ENCODE measurements around the gene GALNT6. TPM values are rescaled to one million over a fixed set of nuclear protein-coding genes. Genes with fewer than 3 reads are reported as not detected.

The GALNT6 gene
- polyA plus RNA-seq, 4 donors: 8.4 to 45.2 (median 22.5) TPM

DNA sequence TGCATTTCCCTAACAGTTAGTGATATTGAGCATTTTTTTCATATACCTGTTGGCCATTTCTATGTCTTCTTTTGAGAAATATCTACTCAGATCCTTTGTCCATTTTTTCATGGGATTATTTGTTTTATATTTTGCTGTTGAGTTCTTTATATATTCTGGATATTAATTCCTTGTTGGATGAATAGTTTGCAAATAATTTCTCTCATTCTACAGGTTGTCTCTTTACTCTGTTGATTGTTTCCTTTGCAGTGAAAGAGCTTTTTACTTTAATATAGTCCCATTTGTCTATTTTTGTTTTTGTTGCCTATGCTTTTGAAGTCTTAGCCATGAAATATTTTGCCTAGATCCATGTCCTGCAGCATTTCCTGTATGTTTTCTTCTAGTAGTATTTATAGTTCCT lies 21.9 kb upstream of the GALNT6 start:
- no peak overlapping the region for H3K27ac ChIP-seq (ENCODE audit: low read depth in 1 of 3, low read length in 2 of 3)
- no peaks in the 10 kb centered on the region for H3K36me3 ChIP-seq (ENCODE audit: control insufficient read depth in 3 of 3, insufficient read depth in 2 of 3, low read depth in 1 of 3, low read length in 3 of 3)
- DNase-seq (no peak), FAIRE-seq (peak; percentile 71)
- H3K9me3 ChIP-seq (ENCODE audit: control insufficient read depth in 2 of 2, insufficient read depth in 1 of 2, low read depth in 1 of 2, low read length in 1 of 2): no peaks in the 10 kb centered on the region
- no peak overlapping the region for H3K4me3 ChIP-seq (ENCODE audit: low read depth in 1 of 3, low read length in 3 of 3)
- H3K27me3 ChIP-seq (ENCODE audit: control insufficient read depth in 3 of 3, insufficient read depth in 3 of 3, low read length in 3 of 3): no peaks in the 10 kb centered on the region
- H3K4me1 ChIP-seq (ENCODE audit: control insufficient read depth in 3 of 3, insufficient read depth in 2 of 3, low read depth in 1 of 3, low read length in 2 of 3): peaks cover 0 to 7% (median 0%) of the 10 kb centered on the region in 3 donors

DNA sequence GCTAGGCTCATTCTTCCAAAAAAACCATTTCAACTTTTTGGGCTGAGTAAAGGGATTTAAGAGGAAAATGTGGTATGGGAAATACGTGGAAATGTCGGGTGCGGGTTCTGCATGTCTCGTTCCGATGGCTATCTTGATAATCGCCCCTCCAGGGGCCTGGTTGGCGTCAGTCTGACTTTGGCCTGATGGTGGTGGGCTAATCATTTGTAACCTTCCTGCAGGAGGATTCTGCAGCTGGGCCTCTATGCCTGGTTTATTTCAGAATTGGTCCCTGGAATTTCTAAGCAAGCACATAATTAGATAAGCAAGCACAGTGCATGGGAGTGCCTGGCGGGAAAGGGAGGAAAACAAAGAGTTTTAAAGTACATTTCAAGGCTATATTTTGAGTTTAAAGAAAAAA lies 18.6 kb upstream of the GALNT6 start:
- WGBS, 3 donors: 69 to 93% (median 88%) methylated on average over 8 of the region's 8 CpGs
- H3K9me3 ChIP-seq (ENCODE audit: control insufficient read depth in 2 of 2, insufficient read depth in 1 of 2, low read depth in 1 of 2, low read length in 1 of 2): no peaks in the 10 kb centered on the region
- H3K4me3 ChIP-seq (ENCODE audit: low read depth in 1 of 3, low read length in 3 of 3): no peak overlapping the region
- H3K36me3 ChIP-seq (ENCODE audit: control insufficient read depth in 3 of 3, insufficient read depth in 2 of 3, low read depth in 1 of 3, low read length in 3 of 3): no peaks in the 10 kb centered on the region
- no peak for DNase-seq
- no peak overlapping the region for H3K27ac ChIP-seq (ENCODE audit: low read depth in 1 of 3, low read length in 2 of 3)
- no peak for FAIRE-seq
- no peaks in the 10 kb centered on the region for H3K27me3 ChIP-seq (ENCODE audit: control insufficient read depth in 3 of 3, insufficient read depth in 3 of 3, low read length in 3 of 3)
- H3K4me1 ChIP-seq (ENCODE audit: control insufficient read depth in 3 of 3, insufficient read depth in 2 of 3, low read depth in 1 of 3, low read length in 2 of 3): peaks cover 2 to 34% (median 15%) of the 10 kb centered on the region in 3 donors

DNA sequence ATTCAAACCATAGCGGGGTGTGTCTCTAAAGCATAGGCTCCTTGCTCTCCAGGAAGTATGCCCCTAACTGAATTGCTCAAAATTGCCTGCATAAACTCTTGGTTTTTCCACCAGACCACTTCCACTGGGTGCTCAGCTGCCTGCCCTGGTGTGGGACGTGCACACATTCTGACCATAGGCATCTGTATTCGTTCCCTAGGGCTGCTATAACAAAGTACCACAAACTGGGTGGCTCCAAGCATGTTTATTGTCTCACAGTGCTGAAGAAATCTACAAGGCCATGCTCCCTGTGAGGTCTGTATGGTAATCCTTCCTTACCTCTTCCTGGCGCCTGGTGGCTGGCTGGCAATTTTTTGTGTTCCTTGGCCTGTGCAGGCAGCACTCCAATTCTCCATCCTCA lies 16.4 kb upstream of the GALNT6 start:
- no peak for DNase-seq
- H3K27me3 ChIP-seq (ENCODE audit: control insufficient read depth in 3 of 3, insufficient read depth in 3 of 3, low read length in 3 of 3): no peaks in the 10 kb centered on the region
- peak overlapping the region in 1 of 3 donors; percentile 93 for H3K27ac ChIP-seq (ENCODE audit: low read depth in 1 of 3, low read length in 2 of 3)
- H3K4me3 ChIP-seq (ENCODE audit: low read depth in 1 of 3, low read length in 3 of 3): no peak overlapping the region
- peaks cover 11 to 56% (median 23%) of the 10 kb centered on the region in 3 donors for H3K4me1 ChIP-seq (ENCODE audit: control insufficient read depth in 3 of 3, insufficient read depth in 2 of 3, low read depth in 1 of 3, low read length in 2 of 3)
- H3K9me3 ChIP-seq (ENCODE audit: control insufficient read depth in 2 of 2, insufficient read depth in 1 of 2, low read depth in 1 of 2, low read length in 1 of 2): no peaks in the 10 kb centered on the region
- H3K36me3 ChIP-seq (ENCODE audit: control insufficient read depth in 3 of 3, insufficient read depth in 2 of 3, low read depth in 1 of 3, low read length in 3 of 3): no peaks in the 10 kb centered on the region
- FAIRE-seq: no peak
- WGBS, 3 donors: 60 to 65% (median 63%) methylated on average over 4 of the region's 4 CpGs

DNA sequence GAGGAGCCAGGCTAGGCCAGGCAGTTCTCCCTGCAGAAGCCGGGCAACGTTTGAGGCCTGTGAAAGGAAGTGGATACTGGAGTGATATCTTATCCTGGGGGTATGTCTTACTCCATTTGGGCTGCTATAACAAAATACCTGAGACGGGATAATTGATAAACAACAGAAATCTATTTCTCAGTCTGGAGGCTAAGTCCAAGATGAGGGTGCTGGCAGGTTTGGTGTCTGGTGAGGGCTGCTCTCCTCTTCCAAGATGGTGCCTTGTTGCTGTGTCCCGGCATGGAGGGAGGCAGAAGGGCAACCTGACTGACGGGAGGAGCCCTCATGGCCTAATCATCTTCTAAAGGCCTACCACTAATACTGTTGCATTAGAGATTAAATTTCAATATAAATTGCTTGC lies 15.7 kb upstream of the GALNT6 start:
- Histone ChIP-seq H3K36me3 (ENCODE audit: control insufficient read depth in 3 of 3, insufficient read depth in 2 of 3, low read depth in 1 of 3, low read length in 3 of 3) (no peaks in the 10 kb centered on the region), H3K4me1 (ENCODE audit: control insufficient read depth in 3 of 3, insufficient read depth in 2 of 3, low read depth in 1 of 3, low read length in 2 of 3) (peaks cover 11 to 64% (median 27%) of the 10 kb centered on the region in 3 donors), H3K4me3 (ENCODE audit: low read depth in 1 of 3, low read length in 3 of 3) (no peak overlapping the region), H3K27me3 (ENCODE audit: control insufficient read depth in 3 of 3, insufficient read depth in 3 of 3, low read length in 3 of 3) (no peaks in the 10 kb centered on the region), H3K9me3 (ENCODE audit: control insufficient read depth in 2 of 2, insufficient read depth in 1 of 2, low read depth in 1 of 2, low read length in 1 of 2) (no peaks in the 10 kb centered on the region), H3K27ac (ENCODE audit: low read depth in 1 of 3, low read length in 2 of 3) (peak overlapping the region in 2 of 3 donors; percentile 83 to 93)
- no peak for DNase-seq
- no peak for FAIRE-seq
- 69 to 72% (median 71%) methylated on average over 5 of the region's 5 CpGs for WGBS, 3 donors

DNA sequence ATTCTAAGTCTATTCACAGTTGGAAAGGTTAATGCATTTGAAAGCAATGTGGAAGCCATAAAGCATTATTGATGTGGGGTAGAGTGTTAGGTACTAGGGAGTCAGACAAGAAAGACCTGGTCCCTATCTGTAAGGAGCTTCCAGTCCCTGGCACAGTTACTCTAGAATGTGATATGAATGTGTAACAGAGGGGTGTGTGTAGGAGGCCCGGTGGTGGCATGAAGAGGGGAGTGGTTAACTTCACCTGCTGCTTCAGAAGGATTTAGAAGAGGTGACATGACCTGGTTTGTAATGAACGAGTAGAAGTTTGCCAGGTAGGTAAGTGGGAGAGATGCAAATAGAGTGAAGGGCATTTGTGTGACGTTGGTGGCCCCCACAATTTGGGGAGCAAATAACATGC lies 15.1 kb upstream of the GALNT6 start:
- Histone ChIP-seq H3K27ac (ENCODE audit: low read depth in 1 of 3, low read length in 2 of 3) (peak overlapping the region; percentile 83 to 93 (median 85)), H3K27me3 (ENCODE audit: control insufficient read depth in 3 of 3, insufficient read depth in 3 of 3, low read length in 3 of 3) (no peaks in the 10 kb centered on the region), H3K9me3 (ENCODE audit: control insufficient read depth in 2 of 2, insufficient read depth in 1 of 2, low read depth in 1 of 2, low read length in 1 of 2) (no peaks in the 10 kb centered on the region), H3K4me1 (ENCODE audit: control insufficient read depth in 3 of 3, insufficient read depth in 2 of 3, low read depth in 1 of 3, low read length in 2 of 3) (peaks cover 11 to 70% (median 32%) of the 10 kb centered on the region in 3 donors), H3K36me3 (ENCODE audit: control insufficient read depth in 3 of 3, insufficient read depth in 2 of 3, low read depth in 1 of 3, low read length in 3 of 3) (no peaks in the 10 kb centered on the region), H3K4me3 (ENCODE audit: low read depth in 1 of 3, low read length in 3 of 3) (no peak overlapping the region)
- 20 to 56% (median 31%) methylated on average over 3 of the region's 3 CpGs for WGBS, 3 donors
- FAIRE-seq: no peak
- peak; percentile 64 to 77 for DNase-seq

DNA sequence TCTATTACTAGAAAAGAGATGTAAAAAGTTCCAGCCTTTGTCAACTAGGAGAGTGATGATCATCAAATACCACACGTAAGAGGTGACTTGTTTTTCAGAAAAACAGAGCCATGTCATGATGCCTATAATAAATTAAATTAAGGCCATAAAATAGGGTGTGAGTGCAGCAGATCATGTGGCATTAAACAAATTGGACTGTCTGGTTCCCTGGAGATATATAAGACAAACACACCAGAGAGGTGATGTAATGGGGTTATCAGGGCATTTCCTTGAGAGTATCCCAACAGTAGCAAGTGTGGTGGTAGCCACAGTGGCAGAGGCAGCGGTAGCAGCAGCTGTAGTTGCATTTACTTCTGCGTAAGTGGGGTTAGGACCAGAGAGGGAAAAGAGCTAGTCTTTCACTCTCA lies 14.6 kb upstream of the GALNT6 start:
- 23 to 62% (median 36%) methylated on average over 3 of the region's 3 CpGs for WGBS, 3 donors
- Histone ChIP-seq H3K4me1 (ENCODE audit: control insufficient read depth in 3 of 3, insufficient read depth in 2 of 3, low read depth in 1 of 3, low read length in 2 of 3) (peaks cover 11 to 74% (median 32%) of the 10 kb centered on the region in 3 donors), H3K27ac (ENCODE audit: low read depth in 1 of 3, low read length in 2 of 3) (peak overlapping the region; percentile 83 to 93 (median 85)), H3K9me3 (ENCODE audit: control insufficient read depth in 2 of 2, insufficient read depth in 1 of 2, low read depth in 1 of 2, low read length in 1 of 2) (no peaks in the 10 kb centered on the region), H3K4me3 (ENCODE audit: low read depth in 1 of 3, low read length in 3 of 3) (no peak overlapping the region), H3K36me3 (ENCODE audit: control insufficient read depth in 3 of 3, insufficient read depth in 2 of 3, low read depth in 1 of 3, low read length in 3 of 3) (no peaks in the 10 kb centered on the region), H3K27me3 (ENCODE audit: control insufficient read depth in 3 of 3, insufficient read depth in 3 of 3, low read length in 3 of 3) (no peaks in the 10 kb centered on the region)
- FAIRE-seq (no peak), DNase-seq (peak; percentile 89 to 96)

DNA sequence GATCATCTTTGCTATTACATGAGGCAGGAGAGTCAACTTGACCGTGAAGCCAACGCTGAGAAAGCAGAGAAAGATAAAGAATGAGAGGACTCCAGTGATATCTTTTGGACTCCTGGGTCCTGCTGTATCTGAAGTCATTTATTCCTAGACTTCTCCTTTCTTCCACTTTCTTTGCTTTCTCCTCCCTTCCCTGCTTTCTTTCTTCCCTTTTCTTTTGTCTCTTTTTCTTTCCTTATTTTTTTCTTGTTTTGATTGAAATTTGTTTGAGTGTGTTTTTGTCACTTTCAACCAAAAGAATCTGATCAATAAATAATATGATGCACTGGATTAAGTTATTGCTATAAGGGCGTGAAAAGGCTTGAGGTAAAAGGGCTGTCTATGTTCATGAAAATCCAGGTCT lies 13.4 kb upstream of the GALNT6 start:
- FAIRE-seq (no peak), DNase-seq (no peak)
- peak overlapping the region in 2 of 3 donors; percentile 82 to 93 for H3K27ac ChIP-seq (ENCODE audit: low read depth in 1 of 3, low read length in 2 of 3)
- H3K4me1 ChIP-seq (ENCODE audit: control insufficient read depth in 3 of 3, insufficient read depth in 2 of 3, low read depth in 1 of 3, low read length in 2 of 3): peaks cover 11 to 75% (median 32%) of the 10 kb centered on the region in 3 donors
- H3K27me3 ChIP-seq (ENCODE audit: control insufficient read depth in 3 of 3, insufficient read depth in 3 of 3, low read length in 3 of 3): no peaks in the 10 kb centered on the region
- no peak overlapping the region for H3K4me3 ChIP-seq (ENCODE audit: low read depth in 1 of 3, low read length in 3 of 3)
- H3K9me3 ChIP-seq (ENCODE audit: control insufficient read depth in 2 of 2, insufficient read depth in 1 of 2, low read depth in 1 of 2, low read length in 1 of 2): no peaks in the 10 kb centered on the region
- no peaks in the 10 kb centered on the region for H3K36me3 ChIP-seq (ENCODE audit: control insufficient read depth in 3 of 3, insufficient read depth in 2 of 3, low read depth in 1 of 3, low read length in 3 of 3)
- WGBS, 3 donors: 79 to 88% (median 87%) methylated on average over 3 of the region's 3 CpGs

DNA sequence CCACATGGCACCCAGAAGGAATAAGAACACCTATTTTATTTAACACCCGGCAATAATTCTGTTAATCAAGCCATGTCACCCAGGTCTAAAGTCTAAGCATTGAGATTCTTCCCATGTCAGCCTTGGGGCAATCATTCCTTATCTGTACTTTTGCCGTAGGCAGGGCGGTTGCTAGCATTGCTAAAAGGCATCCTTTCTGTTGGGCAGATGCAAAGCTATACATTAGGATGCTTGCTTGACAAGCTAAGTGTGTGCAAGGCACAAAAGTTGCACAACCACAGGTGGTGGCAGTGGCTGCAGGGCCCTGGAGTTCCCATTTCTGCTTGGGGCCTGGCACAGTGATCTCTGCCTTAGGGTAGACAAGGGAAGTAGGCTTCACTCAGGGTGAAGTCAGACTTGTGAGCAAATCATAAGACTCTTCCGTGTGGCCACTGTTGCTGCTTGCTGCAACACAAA lies 12.5 kb upstream of the GALNT6 start:
- no peak overlapping the region for H3K4me3 ChIP-seq (ENCODE audit: low read depth in 1 of 3, low read length in 3 of 3)
- FAIRE-seq (no peak), DNase-seq (peak; percentile 86 to 96)
- no peaks in the 10 kb centered on the region for H3K27me3 ChIP-seq (ENCODE audit: control insufficient read depth in 3 of 3, insufficient read depth in 3 of 3, low read length in 3 of 3)
- peaks cover 11 to 81% (median 32%) of the 10 kb centered on the region in 3 donors for H3K4me1 ChIP-seq (ENCODE audit: control insufficient read depth in 3 of 3, insufficient read depth in 2 of 3, low read depth in 1 of 3, low read length in 2 of 3)
- 25 to 63% (median 44%) methylated on average over 4 of the region's 4 CpGs for WGBS, 3 donors
- H3K36me3 ChIP-seq (ENCODE audit: control insufficient read depth in 3 of 3, insufficient read depth in 2 of 3, low read depth in 1 of 3, low read length in 3 of 3): no peaks in the 10 kb centered on the region
- no peaks in the 10 kb centered on the region for H3K9me3 ChIP-seq (ENCODE audit: control insufficient read depth in 2 of 2, insufficient read depth in 1 of 2, low read depth in 1 of 2, low read length in 1 of 2)
- H3K27ac ChIP-seq (ENCODE audit: low read depth in 1 of 3, low read length in 2 of 3): peak overlapping the region; percentile 41 to 82 (median 77)

DNA sequence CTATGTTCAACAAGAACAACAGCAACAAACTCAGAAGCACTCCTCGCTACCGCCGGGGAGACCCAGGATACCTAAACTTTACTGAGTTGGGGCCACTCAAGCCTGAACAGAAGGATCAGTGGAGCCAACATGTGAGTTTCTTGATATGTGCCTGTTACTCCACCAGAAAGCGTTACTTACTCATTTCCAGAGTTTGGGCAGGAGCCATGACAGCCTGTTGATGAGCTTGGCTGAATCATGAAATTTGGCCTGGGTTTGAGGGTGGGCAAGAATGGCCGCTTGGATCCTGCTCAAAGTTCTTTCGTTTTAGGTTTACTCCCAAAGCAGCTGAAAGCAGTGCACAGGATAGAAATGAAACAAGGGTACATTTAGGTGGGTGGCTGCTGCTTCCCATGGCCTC lies 12.0 kb upstream of the GALNT6 start:
- H3K27ac ChIP-seq (ENCODE audit: low read depth in 1 of 3, low read length in 2 of 3): peak overlapping the region in 2 of 3 donors; percentile 77 to 82
- FAIRE-seq (no peak), DNase-seq (no peak)
- peaks cover 11 to 86% (median 32%) of the 10 kb centered on the region in 3 donors for H3K4me1 ChIP-seq (ENCODE audit: control insufficient read depth in 3 of 3, insufficient read depth in 2 of 3, low read depth in 1 of 3, low read length in 2 of 3)
- 52 to 74% (median 55%) methylated on average over 6 of the region's 6 CpGs for whole genome bisulfite sequencing, 3 donors
- no peak overlapping the region for H3K4me3 ChIP-seq (ENCODE audit: low read depth in 1 of 3, low read length in 3 of 3)
- no peaks in the 10 kb centered on the region for H3K9me3 ChIP-seq (ENCODE audit: control insufficient read depth in 2 of 2, insufficient read depth in 1 of 2, low read depth in 1 of 2, low read length in 1 of 2)
- H3K36me3 ChIP-seq (ENCODE audit: control insufficient read depth in 3 of 3, insufficient read depth in 2 of 3, low read depth in 1 of 3, low read length in 3 of 3): no peaks in the 10 kb centered on the region
- H3K27me3 ChIP-seq (ENCODE audit: control insufficient read depth in 3 of 3, insufficient read depth in 3 of 3, low read length in 3 of 3): no peaks in the 10 kb centered on the region
